GM21576 (cell line): ENCODE results near the gene C1QTNF6.

Source experiments
- ATAC-seq: cut with Tn5 transposase; IDR thresholded peaks from one replicate; pipeline ENCODE4 v1.9.1; 2021; ENCODE audit warnings: mild to moderate bottlenecking, moderate library complexity; ENCODE audit not compliant: unreplicated experiment

The C1QTNF6 gene

DNA sequence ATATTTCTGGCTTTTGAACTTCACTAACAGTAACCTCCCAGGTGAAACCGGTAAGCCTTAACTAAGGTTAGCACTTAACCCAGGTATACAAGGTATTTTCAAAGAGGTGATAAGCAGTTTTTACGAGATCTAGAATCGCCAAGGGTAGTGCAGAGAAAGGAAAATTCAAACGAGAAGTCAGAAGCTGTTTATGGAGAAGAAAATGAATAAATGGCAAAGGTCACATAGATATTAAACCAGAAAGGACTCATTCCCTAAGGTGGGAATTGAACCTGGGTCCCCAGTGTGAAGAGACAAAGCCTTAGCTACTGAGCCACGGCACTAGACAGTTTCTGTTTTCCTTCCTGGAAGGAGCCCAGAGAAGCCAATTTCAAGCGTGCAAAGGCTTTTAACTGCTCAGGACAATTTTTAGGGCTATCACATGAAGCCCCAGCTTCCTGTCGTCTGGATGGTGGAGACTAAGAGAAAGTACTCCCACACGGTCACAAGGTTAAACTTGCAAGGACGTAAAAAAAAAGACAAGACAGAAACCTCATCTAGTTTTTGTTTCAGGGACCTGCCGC is 5.7 kb upstream of the C1QTNF6 start:
- ATAC-seq, result no peak

DNA sequence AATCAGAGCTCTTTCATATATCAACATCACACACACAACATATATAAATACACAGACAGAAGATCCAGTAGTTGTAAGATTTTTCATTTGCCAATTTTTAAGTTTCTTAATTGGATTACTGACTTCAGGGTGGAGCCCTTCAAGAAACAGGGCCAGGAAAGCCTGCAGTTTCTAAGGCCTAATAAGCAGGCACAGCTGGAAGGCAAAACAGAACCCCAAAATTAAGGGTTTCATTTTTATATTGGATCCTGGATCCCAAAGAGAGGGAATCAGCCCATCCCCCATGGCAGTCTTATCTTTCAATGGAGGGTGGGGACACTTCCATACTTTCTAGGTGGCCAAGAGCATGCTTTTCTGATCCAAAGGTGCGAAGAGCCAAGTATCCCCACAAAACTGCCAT is 4.7 kb upstream of the C1QTNF6 start:
- ATAC-seq, result no peak

DNA sequence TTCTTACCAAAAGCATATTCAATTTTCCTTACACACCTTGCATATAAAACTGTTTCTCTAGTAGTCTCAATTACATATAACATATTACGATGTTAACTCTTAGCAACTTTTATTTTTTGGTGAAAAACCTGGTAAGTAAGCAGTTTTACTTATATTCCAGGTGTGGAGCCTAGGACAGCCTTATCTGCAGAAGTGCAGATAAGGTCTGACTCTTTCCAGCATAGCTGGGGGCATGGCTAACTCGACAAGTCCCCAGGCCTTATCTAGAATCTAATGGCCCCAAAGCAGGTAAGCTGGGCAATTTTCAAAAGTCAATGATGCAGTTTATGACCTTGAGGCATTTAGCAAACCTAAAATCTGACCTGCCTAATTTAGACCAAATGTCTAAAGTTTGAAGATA is 4.2 kb upstream of the C1QTNF6 start:
- ATAC-seq, result no peak

DNA sequence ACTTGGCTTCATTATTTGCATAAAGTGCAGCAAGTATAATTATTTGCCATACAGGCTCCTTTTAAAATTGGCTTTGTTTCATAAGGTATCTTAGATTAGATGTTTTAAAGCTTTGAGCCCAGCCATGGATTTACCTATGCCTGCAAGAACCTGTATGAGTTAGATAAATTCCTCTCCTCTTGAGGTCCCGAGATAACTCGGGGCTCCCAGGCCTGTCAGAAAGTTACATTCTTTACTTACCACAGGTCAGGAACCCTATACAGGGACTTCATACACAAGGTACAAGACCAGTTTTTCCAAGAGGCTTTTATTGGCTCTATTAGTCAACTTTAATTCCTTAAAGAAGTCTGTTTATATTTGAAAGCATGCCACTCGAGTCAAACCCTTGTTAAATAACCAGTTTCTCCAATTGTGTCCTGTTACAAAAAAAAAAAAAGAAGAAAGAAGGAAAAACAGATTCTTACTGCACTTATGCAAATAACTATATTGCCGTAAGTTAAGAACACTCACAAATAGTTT is 2.3 kb upstream of the C1QTNF6 start:
- no peak for ATAC-seq

DNA sequence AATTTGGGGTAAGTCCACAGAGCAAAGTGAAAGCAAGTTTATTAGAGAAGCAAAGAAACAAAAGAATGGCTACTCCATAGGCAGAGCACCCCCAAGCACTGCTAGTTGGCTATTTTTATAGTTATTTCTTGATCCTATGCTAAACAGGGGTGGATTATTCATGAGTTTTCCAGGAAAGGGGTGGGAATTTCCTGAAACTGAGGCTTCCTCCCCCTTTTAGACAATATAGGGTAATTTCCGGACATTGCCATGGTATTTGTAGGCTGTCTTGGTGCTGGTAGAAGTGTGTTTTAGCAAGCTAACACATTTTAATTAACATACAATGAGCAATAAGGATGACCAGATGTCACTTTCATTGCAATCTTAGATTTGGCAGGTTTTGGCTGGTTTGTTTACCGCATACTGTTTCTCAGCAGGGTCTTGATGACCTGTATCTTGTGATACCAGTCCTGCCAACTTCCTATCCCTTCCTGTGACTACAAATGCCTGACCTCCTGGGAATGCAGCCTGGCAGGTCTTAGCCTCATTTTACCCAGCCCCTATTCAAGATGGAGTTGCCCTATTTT is 937 bp upstream of the C1QTNF6 start:
- ATAC-seq, result no peak

DNA sequence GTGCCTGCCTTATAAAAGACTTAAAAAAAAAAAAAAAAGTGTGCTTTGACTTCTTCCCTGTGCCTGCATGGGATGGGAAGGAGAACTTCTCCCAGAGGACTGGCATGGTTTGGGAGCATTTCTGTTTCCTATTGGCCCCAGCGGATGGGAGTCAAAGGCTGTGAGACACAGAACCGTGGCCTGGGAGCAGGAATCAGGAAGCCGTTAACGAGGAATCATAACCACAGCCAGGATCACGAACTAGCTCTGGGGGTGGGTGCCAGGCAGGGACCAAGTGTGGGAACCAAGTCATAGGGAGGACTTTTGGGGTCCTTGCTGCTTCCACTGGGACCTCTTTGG is 526 bp downstream of the C1QTNF6 start:
- ATAC-seq, result no peak

DNA sequence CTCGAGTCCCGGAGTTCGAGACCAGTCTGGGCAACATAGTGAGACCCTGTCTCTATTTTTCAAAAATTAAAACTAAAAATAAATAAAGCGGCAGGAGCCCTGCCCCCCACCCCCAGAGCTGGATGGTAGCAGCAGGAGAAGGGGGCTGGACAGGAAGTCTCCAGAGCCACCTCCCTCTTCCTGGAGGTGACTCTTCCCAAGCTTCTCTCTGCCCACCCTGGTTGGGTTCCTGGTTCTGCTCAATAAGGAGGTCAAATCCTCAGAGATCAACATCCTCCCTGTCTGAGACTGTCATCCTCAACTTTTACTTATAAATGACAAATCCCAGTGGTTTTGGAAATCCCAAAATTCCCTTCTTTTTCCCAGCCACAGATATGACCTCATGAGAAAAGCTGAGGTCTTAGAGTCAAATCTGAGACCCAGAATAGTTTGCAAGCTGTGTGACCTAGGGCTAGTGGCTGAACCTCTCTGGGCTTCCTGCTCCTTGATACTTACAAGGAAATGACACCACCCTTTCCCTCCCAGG is 987 bp downstream of the C1QTNF6 start:
- no peak for ATAC-seq

DNA sequence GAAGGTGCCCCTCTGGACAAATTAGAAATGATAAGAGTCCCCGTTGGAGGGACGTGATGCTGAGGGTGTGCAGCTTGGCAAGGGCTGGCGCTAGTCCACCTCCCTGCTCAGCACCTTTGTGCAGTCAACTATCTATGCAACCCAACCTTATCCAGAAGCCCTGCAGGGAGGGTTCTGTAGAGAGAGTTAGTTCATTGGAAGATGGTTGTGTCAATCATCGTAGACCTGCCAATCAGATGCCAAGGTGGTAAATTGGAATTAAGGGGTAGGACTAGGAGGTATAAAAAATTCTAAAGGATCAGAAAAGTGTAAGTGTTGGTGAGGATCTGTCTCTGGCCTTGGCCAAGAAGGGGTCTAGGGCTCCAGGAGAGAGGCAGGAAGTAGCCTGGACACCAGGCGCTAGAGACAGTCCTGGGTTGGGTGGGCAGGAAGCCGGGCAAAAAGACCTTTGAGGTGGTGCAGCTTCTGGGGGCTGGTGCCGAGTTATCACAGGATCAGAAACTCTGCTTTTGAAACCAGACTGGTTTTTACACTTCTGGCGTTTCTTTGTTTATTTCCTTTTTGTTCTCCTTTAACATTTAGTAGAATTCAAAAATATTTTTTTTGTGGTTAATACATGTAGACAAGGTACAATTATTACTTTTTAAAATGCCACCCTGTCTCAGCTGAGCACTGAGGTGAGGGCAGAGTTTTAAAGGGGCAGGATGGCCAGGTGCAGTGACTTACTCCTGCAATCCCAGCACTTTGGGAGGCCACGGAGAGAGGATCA is 1.6 kb downstream of the C1QTNF6 start:
- ATAC-seq, result no peak

DNA sequence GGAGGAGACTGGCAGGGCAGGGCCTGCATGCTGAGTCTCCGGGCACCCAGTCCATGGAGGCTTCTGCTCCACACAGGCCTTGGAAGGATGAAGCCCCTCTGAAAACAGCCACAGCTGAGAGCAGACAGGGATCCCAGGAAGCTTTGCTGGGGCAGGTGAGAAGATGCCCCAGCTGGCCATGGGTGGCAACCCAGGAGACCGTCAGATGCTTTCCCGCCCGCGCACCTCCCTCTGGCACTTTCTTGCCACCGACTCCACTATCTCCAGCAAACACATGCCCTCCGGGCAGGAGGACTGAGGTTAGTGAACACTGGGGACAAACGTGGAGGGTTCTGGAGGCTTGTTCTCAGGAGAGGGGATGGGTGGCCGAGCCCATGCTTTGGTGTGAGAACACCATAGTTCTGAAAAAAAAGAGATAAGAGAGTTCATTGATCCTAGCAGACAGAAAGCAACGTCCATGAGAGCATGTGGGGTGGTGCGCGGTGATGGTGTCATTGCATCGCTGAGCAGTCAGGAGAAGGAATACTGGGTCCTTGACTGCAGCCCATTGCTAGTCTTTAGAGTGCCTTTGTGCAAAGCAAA is 2.3 kb downstream of the C1QTNF6 start:
- ATAC-seq, result no peak

DNA sequence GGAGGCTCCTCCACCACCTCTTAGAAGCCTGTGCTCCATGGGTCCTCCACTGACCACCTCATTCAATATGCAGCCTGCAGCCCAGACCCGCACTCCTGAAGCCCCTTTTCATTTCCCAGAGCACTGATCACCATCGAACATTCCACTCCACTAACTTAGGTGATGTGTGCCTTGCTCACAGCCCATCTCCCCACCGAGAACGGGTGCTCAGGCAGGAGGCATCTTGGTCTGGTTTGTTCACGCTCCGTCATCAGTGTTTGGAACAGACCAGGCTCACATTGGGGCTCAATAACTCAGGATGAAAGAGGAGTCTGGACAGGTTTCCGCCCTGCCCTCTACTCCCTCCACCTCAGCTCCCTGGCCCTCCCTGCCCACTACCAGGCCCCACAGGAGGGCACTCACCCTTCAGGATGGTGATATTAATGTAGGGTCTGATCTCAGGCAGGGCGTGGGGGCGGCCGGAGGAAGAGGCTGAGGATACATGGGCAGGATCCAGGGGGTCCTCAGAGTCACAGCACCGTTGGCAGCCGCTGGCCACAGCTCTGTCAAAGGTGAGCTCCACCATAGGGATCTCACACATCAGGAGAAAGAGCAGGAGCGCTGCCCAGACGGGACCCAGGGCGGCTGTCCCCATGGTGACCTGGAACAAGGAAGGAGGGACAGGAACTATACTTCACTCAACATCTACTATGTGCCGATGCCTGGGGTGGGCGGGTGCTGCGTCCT is 3.1 kb downstream of the C1QTNF6 start:
- no peak for ATAC-seq

DNA sequence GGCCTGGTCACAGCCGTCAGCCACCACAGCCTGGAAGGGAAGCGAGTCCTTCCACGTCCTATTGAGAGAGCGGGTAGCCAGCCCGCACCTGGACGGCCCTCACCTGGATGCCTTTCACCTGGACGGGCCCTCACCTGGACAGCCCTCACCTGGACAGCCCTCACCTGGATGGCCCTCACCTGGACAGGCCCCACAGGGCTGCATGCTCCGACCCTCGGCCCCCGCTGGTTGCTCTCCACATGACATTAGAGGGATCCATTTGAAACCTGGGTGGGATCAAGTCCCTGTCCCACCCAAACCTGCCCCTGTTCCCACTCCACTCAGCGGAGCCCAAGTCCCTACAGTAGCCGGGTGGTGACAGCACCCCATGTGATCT is 3.7 kb downstream of the C1QTNF6 start:
- no peak for ATAC-seq

DNA sequence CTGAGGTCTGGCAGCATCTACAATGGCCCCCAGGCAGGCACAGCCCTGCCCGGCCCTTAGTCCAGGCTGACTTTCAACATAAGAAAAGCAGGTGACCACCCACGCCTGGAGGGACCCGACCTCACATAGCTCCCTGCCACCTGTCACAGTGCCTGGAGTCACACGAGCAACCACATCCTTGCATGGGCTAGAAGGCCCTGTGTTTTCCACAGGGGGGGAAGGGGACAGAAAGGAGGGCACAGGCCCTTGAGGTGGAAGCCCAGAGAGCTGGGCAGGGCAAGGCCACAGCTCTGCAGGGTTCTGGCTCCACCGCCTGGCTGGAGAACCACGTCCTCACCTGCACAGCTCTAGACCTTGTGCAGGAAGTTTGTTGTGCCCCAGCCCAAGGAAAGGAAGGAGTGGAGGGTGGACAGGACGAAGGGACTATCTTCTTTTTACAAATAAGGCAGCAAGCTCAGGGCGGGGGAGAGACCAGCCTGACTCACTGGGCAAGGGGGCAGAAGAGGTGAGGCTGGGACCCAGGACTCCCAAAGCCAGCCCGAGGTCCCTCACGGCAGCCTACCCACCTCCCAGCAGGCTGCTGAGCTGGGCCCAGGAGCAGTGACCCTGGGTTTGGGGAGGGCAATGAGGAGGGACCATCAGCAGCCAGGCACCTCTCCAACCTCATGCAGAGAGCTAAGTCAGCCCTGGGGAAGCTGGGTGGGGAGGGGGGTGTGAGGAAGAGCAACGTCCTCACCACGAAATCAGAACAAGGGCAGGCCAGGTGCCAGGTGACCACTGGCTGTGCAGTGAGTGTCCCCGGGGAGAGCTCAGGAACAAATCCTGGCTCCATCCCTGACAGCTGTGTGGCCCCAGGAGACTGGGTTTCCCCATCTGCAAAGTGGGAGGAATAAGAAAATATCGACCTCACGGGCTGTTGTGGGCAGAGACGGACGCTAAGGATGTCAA is 4.3 kb downstream of the C1QTNF6 start:
- ATAC-seq, result no peak

DNA sequence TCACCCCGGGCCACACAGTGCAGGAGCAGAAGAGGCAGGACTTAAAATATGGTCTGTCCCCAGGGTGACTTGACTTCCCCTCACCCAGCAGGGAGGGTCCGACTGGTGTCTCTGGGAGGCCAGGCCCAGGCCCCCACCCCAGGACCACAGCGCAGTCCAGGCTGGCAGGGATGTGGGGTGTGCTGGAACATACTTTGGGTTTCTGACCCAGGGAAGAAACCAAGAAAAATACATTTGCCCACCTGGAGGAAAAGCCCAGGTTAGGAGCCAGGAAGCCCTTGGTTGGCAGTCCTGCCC is 5.2 kb downstream of the C1QTNF6 start:
- no peak for ATAC-seq

DNA sequence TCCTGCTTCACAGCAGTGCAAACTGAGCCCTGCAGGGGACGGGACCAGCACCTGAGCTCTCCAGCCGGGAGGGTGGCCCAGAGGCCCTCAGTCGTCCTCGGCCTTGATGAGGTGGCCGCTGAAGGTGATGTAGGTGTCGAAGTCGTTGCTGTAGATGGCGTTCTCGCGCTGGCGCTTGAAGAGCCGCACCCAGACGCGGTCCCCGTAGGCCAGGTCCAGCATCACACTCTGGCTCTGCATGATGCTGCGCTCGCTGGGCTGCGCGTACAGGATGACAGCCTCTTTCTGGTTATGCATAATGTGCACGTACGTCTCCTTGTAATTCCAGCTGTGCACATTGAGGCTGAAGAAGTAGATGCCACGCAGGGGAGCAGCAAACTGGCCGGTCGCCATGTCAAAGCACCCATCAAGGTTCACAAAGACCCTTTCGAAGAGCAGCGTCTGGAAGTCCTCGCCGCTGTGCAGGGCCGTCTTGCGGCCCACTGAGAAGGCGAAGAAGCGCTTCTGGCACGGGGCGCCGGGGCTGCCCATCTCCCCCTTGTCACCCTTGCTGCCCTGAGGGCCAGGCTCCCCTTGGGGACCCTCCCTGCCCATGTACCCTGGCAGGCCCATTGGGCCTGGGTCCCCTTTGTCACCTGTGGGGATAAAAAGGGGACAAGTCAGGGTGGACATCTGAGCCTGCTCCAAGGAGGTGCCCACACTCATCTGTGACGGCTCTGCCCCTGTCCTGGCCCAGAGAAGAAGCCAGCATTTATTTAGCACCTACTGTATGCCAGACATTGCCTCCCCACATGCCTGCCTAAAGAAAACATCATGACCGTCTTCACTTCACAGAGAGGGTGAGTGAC is 5.7 kb downstream of the C1QTNF6 start:
- no peak for ATAC-seq

DNA sequence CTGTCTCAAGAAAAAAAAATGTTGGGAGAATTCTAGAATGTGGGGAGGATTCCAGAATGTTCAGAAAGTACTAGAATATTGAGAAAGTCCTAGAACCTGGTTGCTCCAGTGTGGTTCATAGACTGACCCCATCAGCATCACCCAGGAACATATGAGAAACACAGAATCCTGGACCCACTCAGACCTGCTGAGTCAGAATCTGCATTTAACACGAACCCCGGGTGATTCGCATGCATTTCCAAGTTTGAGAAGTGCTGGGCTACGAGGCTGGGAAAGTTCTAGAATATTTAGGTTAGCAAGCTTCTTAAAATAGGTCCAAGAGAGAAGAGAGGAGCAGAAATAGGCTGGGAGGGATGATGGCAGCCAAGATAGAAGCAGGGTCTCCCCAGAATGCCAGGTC is 6.4 kb downstream of the C1QTNF6 start:
- no peak for ATAC-seq

DNA sequence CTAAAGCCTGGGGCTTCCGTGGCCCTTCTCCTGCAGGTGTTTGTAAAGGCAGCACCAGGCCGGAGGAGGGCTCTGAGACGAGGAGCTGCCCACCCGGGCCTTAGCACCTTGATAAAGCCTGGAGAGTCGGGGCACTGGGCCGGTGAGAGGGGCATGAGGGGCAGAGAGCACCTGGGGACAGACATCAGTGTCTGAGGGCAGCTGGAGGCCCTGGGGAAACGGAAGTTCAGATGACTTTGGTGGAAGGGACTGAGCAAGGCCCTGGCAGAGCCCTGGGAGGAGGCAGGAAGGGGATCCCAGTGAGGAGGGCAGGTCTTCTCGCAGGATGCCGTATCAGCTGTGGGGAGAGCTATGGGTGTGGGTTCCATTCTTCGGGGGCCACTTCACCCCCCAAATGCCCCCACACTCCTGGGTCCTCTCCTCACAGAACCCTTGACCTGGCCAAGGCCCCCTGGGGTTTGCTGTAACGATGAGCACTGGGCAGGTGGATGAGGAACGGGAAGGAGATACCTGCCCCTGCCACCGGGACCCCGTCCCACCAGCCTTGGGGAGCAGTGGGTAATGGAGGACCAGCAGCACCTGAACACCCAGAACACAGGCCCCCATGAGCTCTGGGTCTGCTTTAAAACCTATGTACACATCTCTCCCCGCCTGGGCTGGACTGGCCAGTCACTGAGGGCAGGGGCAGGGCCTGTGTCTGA is 7.4 kb downstream of the C1QTNF6 start:
- no peak for ATAC-seq

DNA sequence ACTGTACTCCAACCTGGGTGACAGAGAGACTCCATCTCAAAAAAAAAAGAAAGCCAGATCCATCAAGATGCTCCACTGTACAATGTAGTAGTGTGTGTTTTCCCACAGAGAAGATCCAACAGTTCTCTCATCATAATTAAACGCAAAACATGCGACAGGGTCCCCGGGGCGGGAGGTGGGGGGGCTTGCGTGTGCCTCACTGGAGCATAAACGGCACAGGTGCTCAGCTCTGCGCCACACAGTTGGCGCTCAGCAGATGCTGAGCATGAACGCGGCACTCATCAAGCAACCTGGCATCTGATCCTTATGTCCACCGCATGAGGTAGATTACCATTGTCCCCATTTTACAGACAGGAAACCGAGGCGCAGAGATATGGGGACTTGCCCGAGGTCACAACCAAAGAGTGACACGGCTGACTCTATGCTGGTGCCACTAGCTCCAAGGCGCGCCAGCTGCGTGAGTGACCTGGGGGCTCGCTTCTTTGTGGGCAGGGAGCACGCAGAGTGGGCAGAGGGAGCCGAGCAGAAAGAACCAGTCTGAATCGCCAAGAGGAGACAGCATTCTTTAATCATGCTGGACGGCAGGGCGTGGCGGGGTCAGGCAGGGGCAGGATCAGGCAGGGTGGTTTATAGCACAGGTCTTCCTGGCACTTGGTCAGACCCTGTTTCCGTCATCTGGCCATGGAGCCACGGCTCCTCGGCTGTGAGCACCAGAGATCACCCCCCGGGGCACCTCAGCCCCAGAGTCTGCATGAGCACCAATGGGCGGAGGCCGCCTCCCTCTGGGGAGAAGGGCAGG is 8.2 kb downstream of the C1QTNF6 start:
- ATAC-seq, result no peak

DNA sequence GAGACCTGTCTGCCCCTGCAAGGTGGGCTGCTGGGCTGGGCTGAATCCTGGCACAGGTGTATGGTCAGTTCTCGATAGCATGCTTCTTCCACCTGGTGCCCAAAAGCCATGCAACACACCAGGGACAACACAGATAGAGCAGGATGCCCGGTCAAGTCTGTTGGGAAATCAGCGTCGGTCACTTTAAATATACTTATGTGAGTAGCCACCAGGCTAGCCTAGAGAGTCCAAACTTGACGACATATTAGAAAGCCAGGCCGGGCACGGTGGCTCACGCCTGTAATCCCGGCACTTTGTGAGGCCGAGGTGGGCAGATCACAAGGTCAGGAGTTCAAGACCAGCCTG is 8.9 kb downstream of the C1QTNF6 start:
- no peak for ATAC-seq
